NCI-H460 (cell line): ENCODE results near the gene ZNF396. TPM values are rescaled to one million over a fixed set of nuclear protein-coding genes. Genes with fewer than 3 reads are reported as not detected.
A peak's percentile ranks its signal among the peaks of the same experiment; 100 is the strongest.

Experiments
- DNase-seq: peaks from one replicate; pipeline ENCODE4 v3.0.0-alpha.2; 2016; ENCODE audit warnings: low read depth; ENCODE audit errors: extremely low read depth
- total RNA-seq: library from RNA; depleted of rRNA; stranded (reverse); fragments of >200 nt; shearing (Covaris generic); gene quantifications from 2 replicates; pipeline ENCODE4 v1.2.3, GENCODE V29; 2014

The ZNF396 gene
- total RNA-seq, 1 experiment from 2014 or later, result 1.2 TPM

- peak; percentile 55 for DNase-seq
These were observed 9.5 kb upstream of the ZNF396 start for GRCh38 chr18:35386600-35387100.

- no peak for DNase-seq
These were observed 6.0 kb upstream of the ZNF396 start for GRCh38 chr18:35383136-35383535.

GRCh38 chr18:35379421-35379820, 2.3 kb upstream of the ZNF396 start:
- no peak for DNase-seq

GRCh38 chr18:35378574-35378896, 1.4 kb upstream of the ZNF396 start:
- DNase-seq, result no peak

- DNase-seq, result no peak
These were observed 887 bp upstream of the ZNF396 start for GRCh38 chr18:35377875-35378573.

- no peak for DNase-seq
These were observed 770 bp downstream of the ZNF396 start for GRCh38 chr18:35376393-35376741.

GRCh38 chr18:35374708-35375107, 2.4 kb downstream of the ZNF396 start:
- DNase-seq, result no peak

- no peak for DNase-seq
These were observed 5.5 kb downstream of the ZNF396 start for GRCh38 chr18:35371412-35372195.

- DNase-seq, result no peak
These were observed 8.0 kb downstream of the ZNF396 start for GRCh38 chr18:35369126-35369525.

- no peak for DNase-seq
These were observed 8.5 kb downstream of the ZNF396 start for GRCh38 chr18:35368595-35368994.

GRCh38 chr18:35362531-35362930, 14.6 kb downstream of the ZNF396 start:
- DNase-seq, result no peak

- no peak for DNase-seq
These were observed 15.4 kb downstream of the ZNF396 start for GRCh38 chr18:35361570-35362321.

- peak; percentile 33 for DNase-seq
These were observed 22.0 kb downstream of the ZNF396 start for GRCh38 chr18:35355140-35355618.

- DNase-seq, result no peak
These were observed 24.4 kb downstream of the ZNF396 start for GRCh38 chr18:35352778-35353177.

- no peak for DNase-seq
These were observed 24.9 kb downstream of the ZNF396 start for GRCh38 chr18:35352283-35352682.

- DNase-seq, result no peak
These were observed 29.1 kb downstream of the ZNF396 start for GRCh38 chr18:35348001-35348400.

GRCh38 chr18:35345950-35346349, 31.2 kb downstream of the ZNF396 start:
- no peak for DNase-seq

GRCh38 chr18:35345460-35345921, 31.6 kb downstream of the ZNF396 start:
- no peak for DNase-seq

GRCh38 chr18:35344736-35345459, 32.2 kb downstream of the ZNF396 start:
- DNase-seq, result no peak

- DNase-seq, result peak; percentile 87
These were observed 33.0 kb downstream of the ZNF396 start, which contains the start of gene ZNF24 for GRCh38 chr18:35343936-35344735. ZNF24 (minus strand) TSS chr18:35344420; CDS start chr18:35340650, 3,770 bp downstream.
